HepG2 (cell line): Measurements from ENCODE around the gene FKBP5. TPM values are rescaled to one million over a fixed set of nuclear protein-coding genes. Genes with fewer than 3 reads are reported as not detected.
A peak's percentile ranks its signal among the peaks of the same experiment; 100 is the strongest.

Experiments used
- ATAC-seq: fragments of 200-7000 bp; cut with Tn5 transposase; 3 replicates; pipeline ENCODE4 v1.9.1; 2020; ENCODE audit warnings: mild to moderate bottlenecking, moderate library complexity
- BruUV-seq: library from RNA; stranded (reverse); fragments of 400-500 nt; replicated peaks from 2 replicates; lab custom pipeline; 2021; lab: Mats Ljungman, UMichigan
- CTCF ChIA-PET: fragments of 300-600 bp; formaldehyde crosslinking; extraction: SDS; loops from one replicate; lab custom pipeline; 2021; ENCODE audit warnings: low total read pairs, inconsistent platforms, low intra/inter-chr PET ratio; lab: Yijun Ruan, JAX
- POLR2A ChIA-PET: fragments of 350-600 bp; sonication (Branson Sonifier 250); formaldehyde crosslinking; loops from one replicate; lab custom pipeline; 2020; ENCODE audit warnings: antibody characterized with exemption, inconsistent platforms; lab: Yijun Ruan, JAX
- DNase-seq: peaks from one replicate; pipeline ENCODE4 v3.0.0-alpha.2; 2015; ENCODE audit warnings: low spot score
- FAIRE-seq: peaks from 3 replicates; lab custom pipeline; 2011; peaks lifted over from hg19 to GRCh38; lab: Jason Lieb, UNC
- H2AFZ ChIP-seq: one replicate; pipeline ENCODE4 v1.6.1; 2011; ENCODE audit warnings: low read length, inconsistent platforms
- H3K27ac ChIP-seq: fragments of 300-600 bp; 3 replicates; pipeline ENCODE4 v1.8.0; 2011; ENCODE audit warnings: mixed run types, mild to moderate bottlenecking, mixed read lengths, low read length, inconsistent platforms; ENCODE audit not compliant: insufficient read depth; ENCODE audit errors: extremely low read length
- H3K27me3 ChIP-seq, 2 experiments: fragments of 200-600 bp in 1 of 2; 2 replicates in 1 of 2; 3 replicates in 1 of 2; pipeline versions ENCODE4 v1.6.0 to v1.8.0; 2011; ENCODE audit warnings: low read length in 2 of 2, mild to moderate bottlenecking in 2 of 2, moderate library complexity in 2 of 2, inconsistent platforms in 1 of 2; ENCODE audit not compliant: insufficient read depth in 2 of 2, control insufficient read depth in 1 of 2
- H3K36me3 ChIP-seq, 2 experiments: fragments of 200-600 bp in 1 of 2; replicated peaks in 1 of 2; 2 replicates in 1 of 2; 3 replicates in 1 of 2; pipeline versions ENCODE4 v1.5.1 to v1.8.0; 2011; ENCODE audit warnings: low read length in 2 of 2, inconsistent platforms in 1 of 2; ENCODE audit not compliant: insufficient read depth in 2 of 2, control insufficient read depth in 1 of 2
- H3K4me1 ChIP-seq: 2 replicates; pipeline ENCODE4 v1.5.1; 2012; ENCODE audit warnings: low read length, inconsistent platforms; ENCODE audit not compliant: insufficient read depth
- H3K4me2 ChIP-seq: 2 replicates; pipeline ENCODE4 v1.6.0; 2011; ENCODE audit warnings: low read depth, low read length, inconsistent platforms
- H3K4me3 ChIP-seq, 3 experiments: fragments of 200-600 bp in 1 of 3; sonication (generic), shearing (Covaris generic) in 1 of 3; replicated peaks in 1 of 3; 2 replicates each; pipeline ENCODE4 v1.5.1; 2011 to 2016; ENCODE audit warnings: low read length in 3 of 3, inconsistent platforms in 2 of 3, low read depth in 2 of 3, mild to moderate bottlenecking in 2 of 3, control low read depth in 1 of 3, mixed read lengths in 1 of 3; ENCODE audit not compliant: insufficient read depth in 1 of 3
- H3K79me2 ChIP-seq: one replicate; pipeline ENCODE4 v1.6.1; 2011; ENCODE audit warnings: low read length, inconsistent platforms; ENCODE audit not compliant: insufficient read depth
- H3K9ac ChIP-seq: 2 replicates; pipeline ENCODE4 v1.6.0; 2011; ENCODE audit warnings: mild to moderate bottlenecking, low read depth, low read length, inconsistent platforms; ENCODE audit not compliant: insufficient read depth
- H3K9me3 ChIP-seq: 2 replicates; pipeline ENCODE4 v1.5.1; 2012; ENCODE audit warnings: mild to moderate bottlenecking, low read length
- H4K20me1 ChIP-seq: 2 replicates; pipeline ENCODE4 v1.6.0; 2011; ENCODE audit warnings: inconsistent platforms, mild to moderate bottlenecking, low read length, moderate library complexity; ENCODE audit not compliant: insufficient read depth
- ETV5 ChIP-seq: IDR thresholded peaks from 2 replicates; pipeline ENCODE4 v1.6.1; 2018; ENCODE audit warnings: missing biosample characterization, missing genetic modification reagents, inconsistent platforms, borderline replicate concordance
- NR1H2 ChIP-seq: sonication (generic); formaldehyde crosslinking; IDR thresholded peaks from 2 replicates; pipeline ENCODE4 v1.8.1; 2022; ENCODE audit warnings: low read depth, missing genetic modification reagents, borderline replicate concordance
- NR2F1 ChIP-seq, 2 experiments: fragments of 450-650 bp in 1 of 2; formaldehyde crosslinking in 1 of 2; IDR thresholded peaks; 2 replicates each; pipeline versions ENCODE4 v1.5.0 to v1.6.1; 2016 to 2020; ENCODE audit warnings: mild to moderate bottlenecking in 1 of 2, missing compliant biosample characterization in 1 of 2, missing genetic modification reagents in 1 of 2, moderate library complexity in 1 of 2
- TGIF2 ChIP-seq: IDR thresholded peaks from 2 replicates; pipeline ENCODE4 v1.6.1; 2016; ENCODE audit warnings: control low read depth, missing compliant biosample characterization
- ZBTB21 ChIP-seq: sonication (generic); formaldehyde crosslinking; IDR thresholded peaks from 2 replicates; pipeline ENCODE4 v1.4.0; 2020; ENCODE audit warnings: missing genetic modification reagents
- ZMYM2 ChIP-seq: sonication (generic); formaldehyde crosslinking; IDR thresholded peaks from 2 replicates; pipeline ENCODE4 v1.8.0; 2022; ENCODE audit warnings: mild to moderate bottlenecking, missing genetic modification reagents
- WGBS: methylation state at CpG from one replicate; pipeline ENCODE4 v1.1.6; 2017; ENCODE audit warnings: low lambda C conversion rate; 5-methylcytosine and 5-hydroxymethylcytosine counted together
- in situ Hi-C: cut with HindIII; loops from 2 replicates; pipeline ENCODE4 v1.10.0; 2017; ENCODE audit warnings: low pct_unique_long_range_greater_than_20kb; ENCODE audit not compliant: extremely low pct_ligation_motif_present
- intact Hi-C: fragments of 100-400 bp; cut with micrococcal nuclease; formaldehyde crosslinking; loops from one replicate; pipeline ENCODE4 v1.10.0; 2022; ENCODE audit not compliant: unreplicated experiment
- polyA plus RNA-seq, 8 experiments: library from polyadenylated mRNA; depleted of rRNA in 3 of 8; stranded (reverse) in 7 of 8; unstranded in 1 of 8; fragments of >200 nt; fragmentation: Illumina TruSeq in 4 of 8; extraction: Trizol in 4 of 8; gene quantifications; 2 replicates each; pipeline versions ENCODE4 v1.2.1 to v1.2.3, GENCODE V29; 2011 to 2016; ENCODE audit warnings: low read depth in 4 of 8, missing spikeins in 1 of 8, mixed read lengths in 1 of 8; ENCODE audit not compliant: insufficient read depth in 1 of 8
- total RNA-seq, 5 experiments: library from RNA; depleted of rRNA; stranded (reverse); fragments of >200 nt; fragmentation: Illumina TruSeq; extraction: Trizol; gene quantifications; 2 replicates each; pipeline ENCODE4 v1.2.3, GENCODE V29; 2016; ENCODE audit warnings: low read depth in 1 of 5
- TF ChIP-seq, protein P1 (sequence below): IDR thresholded peaks from 2 replicates; pipeline ENCODE4 v1.6.1; 2018; ENCODE audit warnings: missing genetic modification reagents, mild to moderate bottlenecking, missing compliant biosample characterization
- TF ChIP-seq, protein P2 (sequence below): sonication (generic); formaldehyde crosslinking; conservative IDR thresholded peaks from 2 replicates; pipeline ENCODE4 v1.4.0; 2020; ENCODE audit warnings: mild to moderate bottlenecking, missing genetic modification reagents, moderate library complexity

The FKBP5 gene
- total and polyA plus RNA-seq, 2 of the 13 experiments (the other 11 are each of a cell fraction or from before 2014, with no cell fraction given), result 8.0 to 17.4 TPM

- no peaks in the 10 kb centered on the region for H3K79me2 ChIP-seq
- in situ Hi-C loops, result loop anchor here (5.0 kb wide), 1 partner anchor 39 kb away; the partner anchor contains the start of gene FKBP5
- ChIA-PET CTCF (no interaction called here), POLR2A (interaction anchor here (1.5 to 3.4 kb wide), 3 partner anchors 11 to 124 kb away, joined by 3 to 16 read pairs (median 15); partner anchors contain the start of gene ARMC12)
- no peaks in the 10 kb centered on the region for H3K9me3 ChIP-seq
- no peak overlapping the region for H3K9ac ChIP-seq
- intact Hi-C loops, result no loop called here
- FAIRE-seq, result no peak
- no peak overlapping the region for H3K27ac ChIP-seq
- no peak overlapping the region for H2AFZ ChIP-seq
- BruUV-seq, result no TSS peak
- H3K4me1 ChIP-seq, result peaks cover 86% of the 10 kb centered on the region
- H3K36me3 ChIP-seq, result no peaks in the 10 kb centered on the region
- peak overlapping the region; percentile 100 for H3K4me2 ChIP-seq
- H3K27me3 ChIP-seq, result no peaks in the 10 kb centered on the region; a peak in 1 of 5 replicates
- DNase-seq, result peak; percentile 65
- peak; percentile 58 for ATAC-seq
- H4K20me1 ChIP-seq, result no peaks in the 10 kb centered on the region
- WGBS, result 36% methylated on average over 11 of the region's 11 CpGs
- H3K4me3 ChIP-seq, result peak overlapping the region in 2 of 3 experiments; percentile 9 to 47; a peak in 2 of 6 replicates
- TF ChIP-seq, protein P1, sequence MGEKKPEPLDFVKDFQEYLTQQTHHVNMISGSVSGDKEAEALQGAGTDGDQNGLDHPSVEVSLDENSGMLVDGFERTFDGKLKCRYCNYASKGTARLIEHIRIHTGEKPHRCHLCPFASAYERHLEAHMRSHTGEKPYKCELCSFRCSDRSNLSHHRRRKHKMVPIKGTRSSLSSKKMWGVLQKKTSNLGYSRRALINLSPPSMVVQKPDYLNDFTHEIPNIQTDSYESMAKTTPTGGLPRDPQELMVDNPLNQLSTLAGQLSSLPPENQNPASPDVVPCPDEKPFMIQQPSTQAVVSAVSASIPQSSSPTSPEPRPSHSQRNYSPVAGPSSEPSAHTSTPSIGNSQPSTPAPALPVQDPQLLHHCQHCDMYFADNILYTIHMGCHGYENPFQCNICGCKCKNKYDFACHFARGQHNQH (CRISPR knock-in tag), result no peak
- TF ChIP-seq, protein P2, sequence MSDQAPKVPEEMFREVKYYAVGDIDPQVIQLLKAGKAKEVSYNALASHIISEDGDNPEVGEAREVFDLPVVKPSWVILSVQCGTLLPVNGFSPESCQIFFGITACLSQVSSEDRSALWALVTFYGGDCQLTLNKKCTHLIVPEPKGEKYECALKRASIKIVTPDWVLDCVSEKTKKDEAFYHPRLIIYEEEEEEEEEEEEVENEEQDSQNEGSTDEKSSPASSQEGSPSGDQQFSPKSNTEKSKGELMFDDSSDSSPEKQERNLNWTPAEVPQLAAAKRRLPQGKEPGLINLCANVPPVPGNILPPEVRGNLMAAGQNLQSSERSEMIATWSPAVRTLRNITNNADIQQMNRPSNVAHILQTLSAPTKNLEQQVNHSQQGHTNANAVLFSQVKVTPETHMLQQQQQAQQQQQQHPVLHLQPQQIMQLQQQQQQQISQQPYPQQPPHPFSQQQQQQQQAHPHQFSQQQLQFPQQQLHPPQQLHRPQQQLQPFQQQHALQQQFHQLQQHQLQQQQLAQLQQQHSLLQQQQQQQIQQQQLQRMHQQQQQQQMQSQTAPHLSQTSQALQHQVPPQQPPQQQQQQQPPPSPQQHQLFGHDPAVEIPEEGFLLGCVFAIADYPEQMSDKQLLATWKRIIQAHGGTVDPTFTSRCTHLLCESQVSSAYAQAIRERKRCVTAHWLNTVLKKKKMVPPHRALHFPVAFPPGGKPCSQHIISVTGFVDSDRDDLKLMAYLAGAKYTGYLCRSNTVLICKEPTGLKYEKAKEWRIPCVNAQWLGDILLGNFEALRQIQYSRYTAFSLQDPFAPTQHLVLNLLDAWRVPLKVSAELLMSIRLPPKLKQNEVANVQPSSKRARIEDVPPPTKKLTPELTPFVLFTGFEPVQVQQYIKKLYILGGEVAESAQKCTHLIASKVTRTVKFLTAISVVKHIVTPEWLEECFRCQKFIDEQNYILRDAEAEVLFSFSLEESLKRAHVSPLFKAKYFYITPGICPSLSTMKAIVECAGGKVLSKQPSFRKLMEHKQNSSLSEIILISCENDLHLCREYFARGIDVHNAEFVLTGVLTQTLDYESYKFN (CRISPR knock-in tag), result 0 out of 2 replicates have a peak, but pooled peaks have one; percentile 12
- TF ChIP-seq ZMYM2 (CRISPR knock-in tag), result peak; percentile 59; the same call in 1 of the 2 replicates
- no peak for TF ChIP-seq NR1H2 (CRISPR knock-in tag)
- 0 out of 2 replicates have a peak, but pooled peaks have one; percentile 25 for TF ChIP-seq TGIF2 (CRISPR knock-in tag)
- TF ChIP-seq ETV5 (CRISPR knock-in tag), result peak; percentile 67; the same call in 1 of the 2 replicates
- no peak for TF ChIP-seq ZBTB21 (CRISPR knock-in tag)
- TF ChIP-seq NR2F1 (CRISPR knock-in tag; IDR thresholded peaks at IDR 0.05), result no peak
These were observed 37.2 kb upstream of the FKBP5 start for GRCh38 chr6:35725721-35726438.
